ENCODE data around the gene PARP2. TPM values are rescaled to one million over a fixed set of nuclear protein-coding genes. Genes with fewer than 3 reads are reported as not detected.
"Not testable (repeated sequence)": the region's sequence is repeated elsewhere in the genome, so short reads cannot be mapped to it uniquely, and the experiment has no call there.

The PARP2 gene
- total and polyA plus RNA-seq, 2 of the 8 experiments (the other 6 are each of a cell fraction or from before 2014, with no cell fraction given) = 27.7 to 41.7 TPM

GRCh38 chr14:20356422-20356821 is 13.0 kb downstream of the PARP2 start (continued):
- TF ChIP-seq SIN3A (conservative IDR thresholded peaks at IDR 0.05 in 1 of 2, IDR thresholded peaks at IDR 0.05 in 1 of 2; ENCODE audit: low read depth in 1 of 2, low read length in 2 of 2) = no peak

DNA sequence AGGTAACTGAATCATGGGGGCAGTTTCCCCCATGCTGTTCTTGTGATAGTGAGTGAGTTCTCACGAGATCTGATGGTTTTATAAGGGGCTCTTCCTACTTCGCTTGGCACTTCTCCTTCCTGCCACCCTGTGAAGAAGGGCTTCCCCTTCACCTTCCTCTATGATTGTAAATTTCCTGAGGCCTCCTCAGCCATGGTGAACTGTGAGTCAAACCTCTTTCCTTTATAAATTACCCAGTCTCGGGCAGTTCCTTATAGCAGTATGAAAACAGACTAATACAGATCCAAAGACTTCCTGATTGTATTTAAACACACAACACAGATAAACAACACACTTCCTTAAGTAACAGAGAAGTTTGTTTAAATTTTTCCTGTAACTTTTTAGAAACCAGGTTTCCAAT is 15.0 kb downstream of the PARP2 start:
- H3K9ac ChIP-seq (replicated peaks in 1 of 4; ENCODE audit: extremely low read depth in 1 of 4, low read depth in 3 of 4, low read length in 3 of 4); DNase-seq (ENCODE audit: low read depth in 1 of 2, low spot score in 2 of 2); H3K4me2 ChIP-seq (ENCODE audit: insufficient read depth in 1 of 2, low read depth in 2 of 2, low read length in 2 of 2); H3K4ac ChIP-seq (replicated peaks; ENCODE audit: insufficient read length, low read depth, low read length); H4K91ac ChIP-seq (replicated peaks; ENCODE audit: insufficient read length, low read length); H3K27ac ChIP-seq (ENCODE audit: low read depth, low read length); H3K4me1 ChIP-seq (replicated peaks in 1 of 4; ENCODE audit: control insufficient read depth in 3 of 4, insufficient read depth in 4 of 4, low read length in 3 of 4); H3K79me2 ChIP-seq (ENCODE audit: control insufficient read depth in 1 of 2, insufficient read depth in 2 of 2, low read length in 2 of 2); H2BK12ac ChIP-seq (ENCODE audit: low read depth, low read length); H3K23ac ChIP-seq (ENCODE audit: insufficient read length); H3K56ac ChIP-seq (replicated peaks; ENCODE audit: insufficient read length, low read depth, low read length); POLR2A ChIA-PET (ENCODE audit: partially characterized antibody); H4K8ac ChIP-seq (ENCODE audit: extremely low read depth, insufficient read depth, low read length); FAIRE-seq; H4K20me1 ChIP-seq (replicated peaks in 1 of 2; ENCODE audit: control insufficient read depth in 1 of 2, insufficient read depth in 2 of 2, low read length in 2 of 2); H2BK20ac ChIP-seq (ENCODE audit: low read length); H2BK120ac ChIP-seq (replicated peaks; ENCODE audit: low read depth, low read length); H3K79me1 ChIP-seq (ENCODE audit: low read depth, low read length); H2BK5ac ChIP-seq (ENCODE audit: low read depth, low read length); H4K5ac ChIP-seq (ENCODE audit: insufficient read length, low read depth, low read length); H2AFZ ChIP-seq (ENCODE audit: low read length); H3K18ac ChIP-seq (ENCODE audit: extremely low read depth, low read length); CTCF ChIA-PET (ENCODE audit: partially characterized antibody); H3K14ac ChIP-seq (ENCODE audit: insufficient read length); H2BK15ac ChIP-seq (ENCODE audit: low read length); H3K9me3 ChIP-seq (ENCODE audit: insufficient read depth in 2 of 2, low read depth in 1 of 2, low read length in 1 of 2); H3K4me3 ChIP-seq (ENCODE audit: extremely low read depth in 1 of 4, insufficient read depth in 2 of 4, low read depth in 3 of 4, low read length in 4 of 4); H2AK5ac ChIP-seq (ENCODE audit: low read depth, low read length); H3K27me3 ChIP-seq (replicated peaks in 1 of 4; ENCODE audit: control insufficient read depth in 3 of 4, extremely low read depth in 1 of 4, insufficient read depth in 3 of 4, low read length in 3 of 4); H3K23me2 ChIP-seq (ENCODE audit: low read depth, low read length): not testable (repeated sequence)
- 96% methylated on average over 3 of the region's 3 CpGs; no CpG with 5 or more reads in 1 of the 2 experiments for WGBS, 2 experiments (ENCODE audit: extremely low coverage in 1 of 2, insufficient coverage in 1 of 2, insufficient read length in 1 of 2, insufficient replicate concordance in 2 of 2, low coverage in 1 of 2, low lambda C conversion rate in 2 of 2, missing lambda C conversion rate in 1 of 2)
- H3K36me3 ChIP-seq (ENCODE audit: control insufficient read depth in 2 of 4, insufficient read depth in 4 of 4, low read length in 3 of 4) = peaks cover 18 to 48% (median 43%) of the 10 kb centered on the region in 4 experiments

Data from H1 (cell line).